ENCODE results near the gene LIPC. TPM values are rescaled to one million over a fixed set of nuclear protein-coding genes. Genes with fewer than 3 reads are reported as not detected.

LIPC gene
- total and polyA plus RNA-seq, 10 of the 15 experiments (the other 5 are each of a cell fraction or from before 2014, with no cell fraction given): 0.06 to 0.31 (median 0.16) TPM; not detected in 1

DNA sequence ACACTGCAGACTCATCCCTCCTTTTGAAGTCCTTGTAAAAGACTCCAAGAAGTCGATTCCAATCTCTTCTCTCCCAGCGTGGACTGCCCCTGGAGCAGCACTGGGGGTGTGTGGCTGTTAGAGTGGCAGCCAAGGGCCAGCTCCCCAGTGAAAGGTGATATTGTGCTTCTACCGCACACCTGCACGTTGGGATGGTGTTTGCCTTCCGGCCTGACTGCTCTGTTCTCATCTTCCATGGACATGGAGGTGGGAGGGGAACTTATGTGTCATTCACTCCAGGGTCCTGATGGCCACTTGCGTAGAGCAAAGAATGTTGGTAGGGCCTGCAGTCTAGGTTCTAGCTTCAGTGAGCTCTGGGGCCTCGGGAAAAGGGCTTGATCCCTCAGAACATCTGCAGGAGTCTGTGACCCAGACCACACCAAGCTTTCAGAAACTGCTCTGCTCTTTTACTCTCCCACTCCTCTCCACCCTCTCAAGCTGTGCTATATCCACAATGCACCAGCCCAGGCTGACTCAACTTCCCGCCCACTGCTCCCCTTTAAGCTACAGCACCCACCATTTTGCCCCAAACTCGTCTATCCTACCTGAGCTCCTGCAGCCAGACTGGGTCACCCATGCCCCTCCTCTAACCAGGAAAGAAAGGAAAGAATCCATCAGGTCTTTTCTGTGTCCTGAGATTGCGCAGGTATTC is 31.3 kb downstream of the LIPC start:
- ChIA-PET CTCF (interaction anchor here (0.8 kb wide), 1 partner anchor 17 kb away, joined by 3 read pairs; no protein-coding TSS in a partner anchor), POLR2A (no interaction called here), RAD21 (ENCODE audit: unreplicated experiment) (interaction anchor here (1.0 to 1.4 kb wide), 3 partner anchors 8 to 43 kb away, joined by 3 to 4 read pairs (median 3); no protein-coding TSS in a partner anchor), SMC1A (ENCODE audit: uncharacterized antibody, unreplicated experiment) (interaction anchor here (1.2 kb wide), 1 partner anchor 10 kb away, joined by 6 read pairs; no protein-coding TSS in a partner anchor)
- Histone ChIP-seq H3K27me3 (replicated peaks in 1 of 2; ENCODE audit: control insufficient read depth in 2 of 2, insufficient read depth in 2 of 2, low read length in 1 of 2) (no peaks in the 10 kb centered on the region), H3K4me1 (ENCODE audit: control insufficient read depth, insufficient read depth, low read length) (peaks cover 44% of the 10 kb centered on the region), H3K27ac (ENCODE audit: control insufficient read depth, insufficient read depth) (no peak overlapping the region), H3K9me3 (replicated peaks; ENCODE audit: control insufficient read depth, insufficient read depth, low read length) (no peaks in the 10 kb centered on the region; the same call in 1 of the 3 replicates), H3K9ac (ENCODE audit: control insufficient read depth, insufficient read depth, low read length) (no peak overlapping the region), H2AFZ (ENCODE audit: control insufficient read depth, low read depth, low read length) (no peak overlapping the region), H3K4me3 (no peak overlapping the region), H3K4me2 (ENCODE audit: control insufficient read depth, insufficient read depth) (no peak overlapping the region), H4K20me1 (ENCODE audit: control insufficient read depth, insufficient read depth) (no peaks in the 10 kb centered on the region), H3K36me3 (ENCODE audit: control insufficient read depth in 2 of 2, insufficient read depth in 2 of 2, low read length in 1 of 2) (no peaks in the 10 kb centered on the region), H3K79me2 (ENCODE audit: control insufficient read depth, insufficient read depth, low read length) (no peaks in the 10 kb centered on the region)
- DNase-seq (ENCODE audit: low read depth, low spot score) (no peak), ATAC-seq (no peak), FAIRE-seq (no peak)
- BruUV-seq (replicated peaks): no TSS peak
- TF ChIP-seq KDM1A (IDR thresholded peaks at IDR 0.05; ENCODE audit: borderline replicate concordance) (no peak), POLR2A (IDR thresholded peaks at IDR 0.05; ENCODE audit: low read depth, low read length) (no peak), TBL1XR1 (IDR thresholded peaks at IDR 0.05; ENCODE audit: low read depth, low read length) (no peak), JUNB (IDR thresholded peaks at IDR 0.05) (no peak), CHD1 (IDR thresholded peaks at IDR 0.05; ENCODE audit: low read depth, low read length) (no peak), POLR2AphosphoS2 (IDR thresholded peaks at IDR 0.05; ENCODE audit: low read depth, low read length) (no peak), RAD21 (IDR thresholded peaks at IDR 0.05; ENCODE audit: insufficient read depth, low read depth, low read length) (no peak), CREM (IDR thresholded peaks at IDR 0.05; ENCODE audit: low read depth) (no peak), FOXM1 (IDR thresholded peaks at IDR 0.05; ENCODE audit: low read depth, low read length) (no peak), ZNF207 (IDR thresholded peaks at IDR 0.05; ENCODE audit: borderline replicate concordance) (no peak), SIX5 (IDR thresholded peaks at IDR 0.05; ENCODE audit: low read depth, low read length, severe bottlenecking) (no peak), RUNX3 (IDR thresholded peaks at IDR 0.05; ENCODE audit: low read length) (no peak), HDAC2 (IDR thresholded peaks at IDR 0.05) (no peak)
- TF ChIP-seq, protein P1, sequence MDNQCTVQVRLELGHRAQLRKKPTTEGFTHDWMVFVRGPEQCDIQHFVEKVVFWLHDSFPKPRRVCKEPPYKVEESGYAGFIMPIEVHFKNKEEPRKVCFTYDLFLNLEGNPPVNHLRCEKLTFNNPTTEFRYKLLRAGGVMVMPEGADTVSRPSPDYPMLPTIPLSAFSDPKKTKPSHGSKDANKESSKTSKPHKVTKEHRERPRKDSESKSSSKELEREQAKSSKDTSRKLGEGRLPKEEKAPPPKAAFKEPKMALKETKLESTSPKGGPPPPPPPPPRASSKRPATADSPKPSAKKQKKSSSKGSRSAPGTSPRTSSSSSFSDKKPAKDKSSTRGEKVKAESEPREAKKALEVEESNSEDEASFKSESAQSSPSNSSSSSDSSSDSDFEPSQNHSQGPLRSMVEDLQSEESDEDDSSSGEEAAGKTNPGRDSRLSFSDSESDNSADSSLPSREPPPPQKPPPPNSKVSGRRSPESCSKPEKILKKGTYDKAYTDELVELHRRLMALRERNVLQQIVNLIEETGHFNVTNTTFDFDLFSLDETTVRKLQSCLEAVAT (IDR thresholded peaks at IDR 0.05): no peak
- TF ChIP-seq, protein P2, sequence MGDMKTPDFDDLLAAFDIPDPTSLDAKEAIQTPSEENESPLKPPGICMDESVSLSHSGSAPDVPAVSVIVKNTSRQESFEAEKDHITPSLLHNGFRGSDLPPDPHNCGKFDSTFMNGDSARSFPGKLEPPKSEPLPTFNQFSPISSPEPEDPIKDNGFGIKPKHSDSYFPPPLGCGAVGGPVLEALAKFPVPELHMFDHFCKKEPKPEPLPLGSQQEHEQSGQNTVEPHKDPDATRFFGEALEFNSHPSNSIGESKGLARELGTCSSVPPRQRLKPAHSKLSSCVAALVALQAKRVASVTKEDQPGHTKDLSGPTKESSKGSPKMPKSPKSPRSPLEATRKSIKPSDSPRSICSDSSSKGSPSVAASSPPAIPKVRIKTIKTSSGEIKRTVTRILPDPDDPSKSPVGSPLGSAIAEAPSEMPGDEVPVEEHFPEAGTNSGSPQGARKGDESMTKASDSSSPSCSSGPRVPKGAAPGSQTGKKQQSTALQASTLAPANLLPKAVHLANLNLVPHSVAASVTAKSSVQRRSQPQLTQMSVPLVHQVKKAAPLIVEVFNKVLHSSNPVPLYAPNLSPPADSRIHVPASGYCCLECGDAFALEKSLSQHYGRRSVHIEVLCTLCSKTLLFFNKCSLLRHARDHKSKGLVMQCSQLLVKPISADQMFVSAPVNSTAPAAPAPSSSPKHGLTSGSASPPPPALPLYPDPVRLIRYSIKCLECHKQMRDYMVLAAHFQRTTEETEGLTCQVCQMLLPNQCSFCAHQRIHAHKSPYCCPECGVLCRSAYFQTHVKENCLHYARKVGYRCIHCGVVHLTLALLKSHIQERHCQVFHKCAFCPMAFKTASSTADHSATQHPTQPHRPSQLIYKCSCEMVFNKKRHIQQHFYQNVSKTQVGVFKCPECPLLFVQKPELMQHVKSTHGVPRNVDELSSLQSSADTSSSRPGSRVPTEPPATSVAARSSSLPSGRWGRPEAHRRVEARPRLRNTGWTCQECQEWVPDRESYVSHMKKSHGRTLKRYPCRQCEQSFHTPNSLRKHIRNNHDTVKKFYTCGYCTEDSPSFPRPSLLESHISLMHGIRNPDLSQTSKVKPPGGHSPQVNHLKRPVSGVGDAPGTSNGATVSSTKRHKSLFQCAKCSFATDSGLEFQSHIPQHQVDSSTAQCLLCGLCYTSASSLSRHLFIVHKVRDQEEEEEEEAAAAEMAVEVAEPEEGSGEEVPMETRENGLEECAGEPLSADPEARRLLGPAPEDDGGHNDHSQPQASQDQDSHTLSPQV (IDR thresholded peaks at IDR 0.05): no peak
- TF ChIP-seq, protein P3, sequence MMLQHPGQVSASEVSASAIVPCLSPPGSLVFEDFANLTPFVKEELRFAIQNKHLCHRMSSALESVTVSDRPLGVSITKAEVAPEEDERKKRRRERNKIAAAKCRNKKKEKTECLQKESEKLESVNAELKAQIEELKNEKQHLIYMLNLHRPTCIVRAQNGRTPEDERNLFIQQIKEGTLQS (IDR thresholded peaks at IDR 0.05; ENCODE audit: borderline replicate concordance, extremely low read depth, low read depth, low read length): no peak
- 60% methylated on average over 10 of the region's 10 CpGs for WGBS (ENCODE audit: insufficient coverage, insufficient replicate concordance, low lambda C conversion rate, missing lambda C conversion rate)
- in situ Hi-C loops (cut with MboI) (no loop called here), intact Hi-C loops (cut with micrococcal nuclease; ENCODE audit: unreplicated experiment) (no loop called here)

Measured in GM12878 (cell line).